Smooth muscle cell of the brain vasculature (primary cell): ENCODE results near the gene TBX10.
"Not testable (repeated sequence)": the region's sequence is repeated elsewhere in the genome, so short reads cannot be mapped to it uniquely, and the experiment has no call there.

Source experiments
- DNase-seq: peaks from one replicate; pipeline ENCODE4 v3.0.0-alpha.2; 2012; ENCODE audit warnings: low read depth, low spot score

TBX10 gene

DNA sequence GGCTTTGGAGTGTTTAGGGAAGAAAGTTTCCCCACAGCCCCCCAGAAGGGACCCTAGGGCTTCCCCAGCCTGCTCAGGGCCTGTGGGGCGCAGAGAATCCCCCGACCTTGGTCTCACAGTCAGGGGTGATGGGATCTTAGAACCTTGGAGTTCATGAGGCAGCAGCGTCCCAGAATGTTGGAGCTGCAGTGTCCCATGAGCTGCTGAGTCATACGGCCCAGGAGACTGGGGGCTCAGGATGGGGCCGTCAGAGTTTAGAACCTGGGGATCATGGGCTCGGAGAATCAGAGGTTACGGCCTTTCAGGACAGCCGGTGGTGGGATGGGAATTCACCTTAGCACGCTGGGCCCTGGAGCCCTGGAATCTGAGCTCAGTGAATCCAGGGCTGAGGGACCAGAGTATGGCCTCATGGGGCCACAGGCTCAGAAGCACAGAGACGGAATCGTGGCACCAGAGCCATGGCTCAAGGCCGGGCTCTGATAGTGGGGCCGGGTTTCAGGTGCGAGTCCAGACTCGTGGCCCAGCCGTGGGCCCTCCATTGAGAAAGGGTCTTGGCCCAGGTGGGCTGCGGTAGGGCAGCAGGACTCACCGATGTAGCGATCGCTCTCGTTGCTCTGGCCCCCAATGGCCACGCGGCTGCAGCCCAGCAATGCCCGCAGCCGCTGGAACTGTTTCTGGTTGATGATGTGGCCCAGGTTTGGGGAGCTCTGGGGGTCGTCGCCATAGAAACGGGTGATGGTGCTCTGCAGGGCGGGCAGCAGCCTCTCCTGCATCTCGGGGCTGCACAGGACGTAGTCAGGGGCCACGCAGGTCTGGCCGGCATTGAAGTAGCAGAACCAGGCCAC is 25.4 kb upstream of the TBX10 start:
- no peak for DNase-seq

DNA sequence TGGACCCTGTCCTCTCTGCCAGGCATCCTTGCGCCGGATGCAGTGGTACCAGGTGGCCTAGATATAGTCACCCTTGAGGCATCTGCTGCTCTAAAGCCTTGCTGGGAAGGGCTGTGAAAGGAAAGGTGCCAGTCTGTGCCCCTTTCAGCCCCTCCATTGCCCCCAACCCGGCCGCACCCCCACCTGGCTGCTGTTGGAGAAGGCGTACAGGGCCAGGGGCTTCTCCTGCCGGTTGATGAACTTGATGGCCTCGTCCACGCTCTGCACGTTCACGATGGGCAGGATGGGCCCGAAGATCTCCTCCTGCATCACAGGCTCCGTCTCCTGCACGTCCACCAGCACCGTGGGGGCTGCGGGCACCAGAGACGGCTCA is 24.6 kb upstream of the TBX10 start:
- DNase-seq = no peak

DNA sequence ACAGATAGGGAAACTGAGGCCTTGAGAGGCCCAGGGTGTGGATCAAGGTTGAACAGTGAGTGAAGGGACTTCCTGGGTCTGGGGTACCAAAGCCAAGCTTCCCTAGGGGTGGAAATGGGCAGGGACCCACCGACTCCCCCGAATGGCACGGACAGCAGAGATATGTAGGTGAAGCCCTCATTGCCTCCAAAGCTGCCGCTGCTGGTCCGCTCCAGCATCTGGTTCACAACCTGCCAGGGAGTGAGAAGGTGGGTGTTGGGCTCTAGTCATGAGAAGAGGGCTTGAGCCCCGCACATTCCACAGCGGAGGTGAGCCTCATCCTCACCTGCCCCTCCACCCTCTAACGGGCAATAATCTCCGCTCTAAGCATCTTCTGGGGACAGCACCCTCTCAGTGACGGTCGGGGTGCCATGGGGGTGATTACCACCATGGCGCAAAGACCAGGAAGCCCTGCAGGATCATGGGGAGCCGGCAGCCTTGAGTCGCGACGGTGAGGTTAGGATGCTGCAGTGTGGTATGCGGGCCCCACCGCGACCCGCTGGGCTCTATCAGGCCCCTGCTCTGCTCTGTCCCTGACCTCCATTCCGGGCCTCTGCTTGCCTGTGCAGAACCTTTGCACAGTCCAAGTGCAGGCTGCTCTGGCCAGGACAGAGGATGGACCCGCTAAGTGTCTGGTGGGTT is 24.1 kb upstream of the TBX10 start:
- DNase-seq = no peak

DNA sequence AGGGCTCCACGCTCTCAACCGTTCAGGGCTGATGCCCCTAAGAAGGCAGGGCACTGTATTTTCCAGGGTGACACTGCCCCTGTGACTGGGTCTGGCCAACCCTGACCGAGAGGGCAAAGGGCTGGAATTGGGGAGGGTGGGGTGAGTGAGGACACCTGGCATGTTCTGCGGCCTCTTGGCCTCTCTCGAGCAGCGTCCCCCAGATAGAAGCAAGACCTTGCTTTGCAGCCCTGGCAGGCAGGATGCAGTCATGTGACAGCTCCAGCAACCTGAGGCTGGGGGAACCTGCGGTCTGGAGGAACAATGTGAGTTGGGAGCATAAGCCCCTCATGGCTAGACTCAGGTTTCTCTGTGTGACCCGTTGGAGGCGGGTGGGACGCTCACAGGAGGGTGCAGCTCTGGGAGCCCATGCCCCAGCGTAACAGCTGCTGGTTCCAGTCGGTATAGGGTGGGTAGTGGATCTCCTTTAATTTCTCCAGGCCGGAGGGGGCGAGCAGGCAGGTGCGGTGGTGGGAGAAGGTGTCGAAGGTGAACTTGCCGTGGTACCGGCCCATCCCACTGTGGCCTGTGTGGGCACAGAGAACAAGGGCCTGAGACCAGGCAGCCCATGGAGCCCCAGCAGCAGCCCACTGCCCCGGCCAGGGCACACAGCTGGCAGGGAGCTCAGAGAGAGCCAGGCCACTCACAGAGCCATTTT is 23.4 kb upstream of the TBX10 start:
- DNase-seq = no peak

DNA sequence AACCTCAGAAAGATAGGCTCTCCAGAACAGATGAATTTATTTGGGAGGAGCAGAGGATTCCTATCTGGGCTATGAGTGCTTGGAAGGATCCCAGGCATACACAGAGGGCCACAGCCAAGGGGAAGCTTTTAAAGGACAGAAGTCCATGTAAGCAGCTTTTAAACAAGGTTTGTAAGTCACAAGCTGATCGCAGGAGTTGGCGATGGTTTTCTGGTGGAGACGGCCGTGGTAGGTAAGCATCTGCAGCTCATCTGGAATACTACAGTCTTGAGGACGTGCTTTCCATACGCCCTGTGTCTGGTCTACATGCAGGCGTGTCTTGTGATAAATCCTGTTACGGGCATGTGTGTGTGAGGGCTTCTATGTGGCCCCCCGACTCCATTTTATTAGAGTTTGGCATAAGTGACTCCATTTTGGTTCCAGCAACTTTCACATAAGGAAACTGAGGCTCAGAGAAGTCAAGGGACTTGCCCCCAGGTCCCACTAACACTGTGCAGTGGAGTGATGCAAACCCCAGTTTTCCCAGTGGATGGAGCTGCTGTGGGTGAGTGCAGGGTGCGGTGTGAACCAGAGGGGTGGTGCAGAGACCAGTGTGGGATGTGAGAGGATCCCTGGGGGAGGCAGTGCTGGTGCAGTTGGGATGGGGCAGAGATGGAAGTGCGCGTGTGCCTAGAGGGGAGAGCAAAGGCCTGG is 22.7 kb upstream of the TBX10 start:
- DNase-seq = no peak

DNA sequence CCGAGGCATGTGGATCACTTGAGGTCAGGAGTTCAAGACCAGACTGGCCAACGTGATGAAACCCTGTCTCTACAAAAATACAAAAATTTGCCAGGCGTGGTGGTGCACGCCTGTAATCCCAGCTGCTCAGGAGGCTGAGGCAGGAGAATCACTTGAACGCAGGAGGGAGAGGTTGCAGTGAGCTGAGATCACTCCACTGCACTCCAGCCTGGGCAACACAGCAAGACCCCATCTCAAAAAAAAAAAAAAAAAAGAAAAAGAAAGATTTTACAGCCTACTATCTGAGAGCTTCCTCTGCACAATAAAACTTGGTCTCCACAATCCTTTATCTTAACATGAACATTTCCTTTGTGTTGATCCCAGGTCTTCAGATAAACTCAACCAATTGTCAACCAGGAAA is 21.2 kb upstream of the TBX10 start:
- not testable (repeated sequence) for DNase-seq

DNA sequence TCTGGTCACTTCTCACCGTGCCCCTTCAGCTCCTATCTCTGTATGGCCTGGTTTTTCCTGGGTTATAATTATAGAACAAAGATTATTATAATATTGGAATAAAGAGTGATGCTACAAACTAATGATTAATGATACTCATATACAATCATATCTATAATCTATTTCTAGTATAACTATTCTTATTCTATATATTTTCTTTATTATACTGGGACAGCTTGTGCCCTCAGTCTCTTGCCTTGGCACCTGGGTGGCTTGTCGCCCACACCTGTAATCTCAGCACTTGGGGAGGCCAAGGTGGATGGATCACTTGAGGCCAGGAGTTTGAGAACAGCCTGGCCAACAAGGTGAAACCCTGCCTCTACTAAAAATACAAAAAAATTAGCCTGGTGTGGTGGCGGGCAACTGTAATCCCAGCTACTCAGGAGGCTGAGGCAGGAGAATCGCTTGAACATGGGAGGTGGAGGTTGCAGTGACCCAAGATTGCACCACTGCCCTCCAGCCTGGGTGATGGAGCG is 20.1 kb upstream of the TBX10 start:
- DNase-seq = not testable (repeated sequence)

DNA sequence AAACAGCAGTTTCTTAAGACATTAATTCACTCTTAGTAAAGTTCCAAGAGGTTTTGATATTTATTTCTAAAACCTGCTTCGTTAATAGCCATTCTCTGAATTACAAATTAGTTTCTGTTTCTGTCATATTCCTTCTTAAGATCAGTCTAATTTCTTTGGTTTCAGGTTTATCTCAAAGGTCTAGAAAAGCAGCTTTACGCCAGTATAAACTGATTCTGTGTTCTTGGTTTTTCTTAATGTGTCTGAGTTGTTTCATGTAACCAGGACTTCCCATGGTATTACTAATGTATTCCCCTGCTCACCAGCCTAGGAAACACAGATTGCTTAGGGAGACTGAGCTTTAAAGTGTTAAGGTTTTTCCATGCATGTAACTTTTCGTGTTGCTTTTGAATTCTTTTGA is 17.7 kb upstream of the TBX10 start:
- no peak for DNase-seq

DNA sequence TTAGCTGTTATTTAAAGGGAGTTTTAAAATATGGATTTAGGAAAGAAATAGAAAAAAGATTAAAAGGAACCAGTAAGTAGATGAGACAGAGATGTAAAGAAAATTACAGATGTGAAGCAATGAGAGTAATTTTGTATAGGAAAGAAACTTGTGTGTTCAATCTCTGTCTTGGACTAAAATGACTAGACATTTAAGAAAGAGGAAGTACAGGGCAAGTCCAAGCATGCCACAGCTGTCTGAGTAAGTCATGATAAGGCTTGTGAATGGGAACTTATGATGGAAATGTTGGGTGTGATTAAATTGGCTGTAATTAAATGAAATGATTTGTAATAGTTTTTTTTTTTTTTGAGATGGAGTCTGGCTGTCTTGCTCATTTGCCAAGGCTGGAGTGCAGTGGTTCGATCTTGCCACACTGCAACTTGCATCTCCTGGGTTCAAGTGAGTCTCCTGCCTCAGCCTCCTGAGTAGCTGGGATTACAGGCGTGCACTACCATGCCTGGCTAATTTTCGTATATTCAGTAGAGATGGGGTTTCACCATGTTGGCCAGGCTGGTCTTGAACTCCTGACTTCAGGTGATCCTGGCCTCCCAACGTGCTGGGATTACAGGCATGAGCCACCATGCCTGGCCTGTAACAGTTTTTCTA is 16.8 kb upstream of the TBX10 start:
- no peak for DNase-seq

DNA sequence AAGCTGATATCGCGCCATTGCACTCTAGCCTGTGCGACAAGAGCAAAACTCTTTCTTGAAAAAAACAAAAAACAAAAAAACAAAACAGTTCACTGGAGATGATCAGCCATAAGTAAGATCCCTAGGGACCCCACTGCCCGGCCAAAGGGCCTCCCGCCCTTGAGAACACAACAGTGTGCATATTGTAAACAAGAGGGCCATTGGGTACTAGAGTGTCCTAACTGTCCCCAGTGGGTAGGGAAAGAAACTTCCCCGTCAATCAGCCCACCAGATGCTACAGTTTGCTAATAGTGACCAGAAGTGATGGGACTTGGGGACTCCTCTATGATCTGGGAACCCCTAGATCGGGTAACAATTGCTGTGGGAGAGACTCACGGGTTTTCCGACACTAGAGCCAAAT is 14.7 kb upstream of the TBX10 start:
- no peak for DNase-seq

DNA sequence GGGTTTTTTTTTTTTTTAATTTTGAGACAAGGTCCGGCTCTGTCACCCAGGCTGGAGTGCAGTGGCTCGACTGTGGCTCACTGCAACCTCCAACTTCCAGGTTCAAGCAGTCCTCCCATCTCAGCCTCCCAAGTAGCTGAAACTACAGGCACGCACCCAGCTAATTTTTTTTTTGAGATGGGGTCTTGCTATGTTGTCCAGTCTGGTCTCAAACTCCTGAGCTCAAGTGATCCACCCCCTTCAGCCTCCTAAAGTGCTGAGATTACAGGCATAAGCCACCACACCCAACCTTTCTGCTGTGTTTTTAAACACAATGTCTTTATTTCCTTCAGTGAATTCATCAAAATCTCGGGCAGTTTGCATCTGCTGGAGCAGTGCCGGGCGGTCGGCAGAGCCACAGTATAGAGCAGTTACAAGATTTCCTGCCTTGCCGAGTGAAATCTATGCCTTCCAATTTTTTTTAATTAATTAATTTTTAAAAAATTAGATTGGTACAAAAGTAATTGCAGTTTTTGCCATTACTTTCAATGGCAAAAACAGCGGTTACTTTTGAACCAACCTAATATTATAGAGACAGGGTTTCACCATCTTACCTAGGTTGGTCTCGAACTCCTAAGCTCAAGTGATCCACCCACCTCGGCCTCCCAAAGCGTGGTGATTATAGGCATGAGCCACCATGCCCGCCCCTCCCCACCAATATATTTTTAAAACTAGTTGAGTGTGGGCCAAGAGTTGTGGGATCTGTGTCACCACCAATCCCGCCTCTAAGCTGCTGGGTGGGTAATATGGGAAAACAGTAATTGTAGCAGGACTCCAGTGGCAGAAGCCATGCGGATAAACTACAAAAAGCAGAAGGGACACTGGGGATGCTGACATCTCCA is 13.6 kb upstream of the TBX10 start:
- no peak for DNase-seq

DNA sequence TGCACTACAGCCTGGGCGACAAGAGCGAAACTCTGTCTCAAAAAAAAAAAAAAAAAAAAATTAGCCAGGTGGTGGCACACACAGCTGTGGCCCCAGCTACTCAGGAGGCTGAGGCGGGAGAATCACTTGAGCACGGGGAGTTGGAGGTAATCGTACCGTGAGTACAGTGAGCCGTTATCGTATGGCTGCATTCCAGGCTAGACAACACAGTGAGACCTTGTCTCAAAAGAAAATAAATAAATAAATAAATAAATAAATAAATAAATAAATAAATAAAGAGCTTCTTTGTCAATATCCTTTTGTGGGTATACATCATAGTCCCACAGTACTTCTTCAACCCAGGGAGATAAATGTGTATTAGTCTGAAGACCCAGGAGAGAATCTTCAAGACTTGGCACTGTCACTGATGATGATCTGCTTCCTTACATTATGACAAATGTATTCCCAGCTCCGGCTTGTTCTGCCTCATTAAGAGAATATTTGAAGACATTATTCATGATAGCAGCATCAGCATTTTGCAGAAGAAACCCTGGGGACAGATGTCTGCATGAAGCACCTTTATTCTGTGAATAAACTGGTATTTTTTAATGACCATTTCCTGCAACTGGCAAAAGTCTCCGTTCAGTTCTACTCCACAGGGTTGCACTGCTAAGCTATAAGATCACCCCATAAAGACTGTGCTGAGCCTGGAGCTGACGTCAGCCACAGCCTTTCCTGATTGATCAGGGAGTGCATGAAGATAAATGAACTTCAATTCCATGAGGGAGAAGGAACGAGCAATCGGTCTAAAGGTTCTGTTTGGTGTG is 12.6 kb upstream of the TBX10 start:
- no peak for DNase-seq

DNA sequence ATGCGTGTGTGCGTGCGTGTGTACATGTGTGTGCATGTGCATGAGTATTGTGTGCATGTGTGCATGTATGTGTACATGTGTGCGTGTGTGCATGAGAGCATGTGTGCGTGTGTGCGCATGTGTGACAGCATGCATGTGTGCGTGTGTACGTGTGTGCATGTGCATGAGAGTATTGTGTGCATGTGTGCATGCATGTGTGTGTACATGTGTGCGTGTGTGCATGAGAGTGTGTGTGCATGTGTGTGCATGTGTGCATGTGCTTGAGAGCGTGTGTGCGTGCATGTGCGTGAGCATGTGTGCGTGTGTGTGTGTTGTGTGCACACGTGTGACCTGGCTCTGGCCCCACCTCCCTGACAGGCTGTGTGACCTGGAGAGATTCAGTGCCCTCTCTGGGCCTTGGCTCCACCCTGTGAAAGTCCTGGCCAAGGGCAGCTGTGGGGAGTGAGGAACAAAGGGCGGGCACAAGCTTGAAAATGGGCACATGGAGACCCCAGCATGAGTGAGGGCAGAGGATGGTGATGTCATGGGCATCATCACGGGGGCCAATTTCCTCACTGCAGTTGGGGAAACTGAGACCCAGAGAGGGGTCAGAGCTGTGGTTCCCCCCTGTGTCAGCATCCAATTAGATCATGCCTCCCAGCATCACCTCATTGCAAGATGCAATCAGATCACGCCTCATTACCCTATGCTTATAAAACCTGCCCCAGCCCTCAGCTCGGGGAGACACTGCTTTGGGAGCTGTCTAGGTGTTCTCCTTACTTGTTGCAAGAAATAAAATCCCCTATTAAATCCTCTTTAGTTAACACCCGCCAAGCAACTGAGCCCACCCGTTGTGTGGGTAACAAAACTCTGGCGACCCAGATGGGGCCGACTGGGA is 10.3 kb upstream of the TBX10 start:
- DNase-seq = no peak

DNA sequence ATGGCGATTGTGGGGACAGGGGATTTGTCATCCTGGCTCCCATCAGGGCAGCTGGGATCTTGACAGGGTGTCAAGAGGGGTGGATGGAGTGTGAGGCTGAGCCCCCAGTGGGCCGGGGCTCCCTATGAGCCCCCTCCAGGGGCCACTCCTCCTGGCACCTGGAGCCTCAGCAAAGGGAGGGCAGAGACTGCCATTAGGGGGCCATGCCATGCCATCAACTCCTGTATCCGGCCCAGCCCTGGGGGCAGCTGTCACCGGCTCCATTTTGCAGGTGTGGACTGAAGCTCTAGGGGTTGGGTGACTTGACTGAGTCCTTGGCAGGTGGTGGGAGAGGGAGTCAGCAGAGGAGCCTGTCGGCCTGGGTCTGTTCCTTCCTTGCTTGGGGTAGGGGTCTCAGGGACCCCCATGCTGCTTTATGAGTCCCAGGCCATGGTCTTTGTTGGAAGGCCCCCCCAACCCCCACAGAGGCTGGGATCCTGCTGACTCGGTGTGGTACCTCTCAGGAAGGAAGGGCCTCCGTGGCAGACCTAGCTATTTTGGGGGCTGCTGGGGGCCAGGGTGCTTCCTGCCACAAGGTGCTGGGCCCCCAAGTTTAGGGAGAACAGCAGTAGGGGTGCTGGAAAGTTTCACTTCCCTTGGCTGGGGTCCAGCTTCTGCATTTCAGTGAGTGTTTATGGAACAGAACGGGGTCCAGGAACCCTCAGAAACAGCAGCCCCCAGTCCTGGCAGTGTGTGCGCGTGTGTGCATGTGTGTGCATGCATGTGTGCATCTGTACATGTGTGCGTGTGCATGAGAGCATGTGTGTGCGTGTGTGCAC is 9.4 kb upstream of the TBX10 start:
- no peak for DNase-seq

DNA sequence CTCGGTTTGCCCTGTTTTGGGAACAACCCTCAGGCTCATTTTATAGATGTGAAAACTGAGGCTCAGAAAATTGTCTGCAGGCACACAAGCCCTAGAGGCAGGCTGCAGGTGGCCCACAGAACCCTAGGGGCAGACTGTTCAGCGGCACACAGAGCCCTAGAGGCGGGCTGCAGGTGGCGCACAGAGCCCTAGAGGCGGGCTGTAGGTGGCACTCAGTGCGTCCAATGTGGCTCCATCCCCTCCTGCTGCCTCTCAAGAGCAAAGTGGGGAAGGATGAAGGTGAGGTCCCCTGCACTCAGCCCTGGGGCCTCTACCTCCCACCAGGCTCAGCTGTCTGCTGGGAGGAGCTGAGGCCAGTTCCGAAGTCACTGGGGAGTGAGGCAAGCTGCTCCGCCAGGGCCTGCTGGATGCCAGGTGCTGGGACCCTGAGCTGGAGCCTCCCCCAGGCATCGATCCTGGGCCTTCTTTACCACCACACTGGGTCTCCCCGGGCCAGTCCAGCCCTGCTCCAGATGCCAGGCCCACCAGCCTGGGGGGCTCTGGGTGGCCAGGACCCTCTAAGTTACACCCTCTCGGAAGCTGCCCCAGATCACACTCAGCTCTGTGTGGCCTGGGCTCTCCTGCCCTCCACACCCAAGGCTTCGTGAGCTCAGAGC is 8.7 kb upstream of the TBX10 start:
- DNase-seq = no peak

DNA sequence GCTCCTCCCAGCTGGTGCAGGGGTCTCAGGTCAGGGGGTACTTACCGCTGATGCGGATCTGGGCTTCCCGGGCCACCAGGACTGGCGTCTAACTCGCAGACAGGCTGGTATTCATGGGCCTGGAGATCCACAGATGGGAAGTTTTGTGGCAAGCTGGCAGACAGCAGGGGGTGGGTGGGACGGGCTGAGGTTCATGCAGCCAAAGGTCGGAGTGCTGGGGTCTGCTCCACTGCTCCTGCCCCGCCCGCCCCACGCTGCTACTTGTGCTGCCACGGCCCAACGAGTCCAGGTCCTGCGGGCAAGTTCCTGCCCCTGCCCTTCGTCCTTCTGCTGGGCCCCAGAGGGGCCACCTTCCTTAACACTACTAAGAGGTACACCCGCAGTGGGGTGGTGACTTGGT is 7.9 kb upstream of the TBX10 start:
- DNase-seq = no peak
